Activated T-helper 9 cell treated with anti-CD3 and anti-CD28 coated beads, Interleukin-2, amount 50 U/mL, for 16 hours (primary cell): ENCODE measurements around the gene SDSL.

Experiments
- DNase-seq: peaks from one replicate; pipeline ENCODE4 v3.0.0-alpha.2; 2020; ENCODE audit warnings: low read depth

SDSL gene

GRCh38 chr12:113420996-113421595 is 1.1 kb upstream of the SDSL start:
- no peak for DNase-seq

GRCh38 chr12:113422886-113423669 is 898 bp downstream of the SDSL start:
- no peak for DNase-seq

- no peak for DNase-seq
These were observed 2.3 kb downstream of the SDSL start for GRCh38 chr12:113424456-113424855.

GRCh38 chr12:113424915-113425823 is 3.0 kb downstream of the SDSL start:
- DNase-seq: peak; percentile 22

- no peak for DNase-seq
These were observed 3.8 kb downstream of the SDSL start for GRCh38 chr12:113425960-113426453.

- DNase-seq: no peak
These were observed 5.7 kb downstream of the SDSL start for GRCh38 chr12:113427882-113428281.

- no peak for DNase-seq
These were observed 6.3 kb downstream of the SDSL start for GRCh38 chr12:113428482-113428881.

- no peak for DNase-seq
These were observed 10.8 kb downstream of the SDSL start for GRCh38 chr12:113432986-113433385.

GRCh38 chr12:113435367-113435766 is 13.2 kb downstream of the SDSL start:
- no peak for DNase-seq

- DNase-seq: no peak
These were observed 14.4 kb downstream of the SDSL start for GRCh38 chr12:113436586-113436985.

GRCh38 chr12:113436993-113437728 is 15.0 kb downstream of the SDSL start:
- DNase-seq: no peak

GRCh38 chr12:113437729-113438100 is 15.5 kb downstream of the SDSL start:
- DNase-seq: no peak

GRCh38 chr12:113438523-113439300 is 16.5 kb downstream of the SDSL start:
- DNase-seq: no peak

- DNase-seq: no peak
These were observed 17.1 kb downstream of the SDSL start for GRCh38 chr12:113439301-113439597.

GRCh38 chr12:113439606-113440030 is 17.4 kb downstream of the SDSL start:
- DNase-seq: no peak

GRCh38 chr12:113440336-113440735 is 18.2 kb downstream of the SDSL start:
- DNase-seq: no peak

- no peak for DNase-seq
These were observed 19.0 kb downstream of the SDSL start for GRCh38 chr12:113440947-113441782.

- DNase-seq: no peak
These were observed 20.9 kb downstream of the SDSL start for GRCh38 chr12:113443030-113443539.

GRCh38 chr12:113445544-113446171 is 23.5 kb downstream of the SDSL start:
- DNase-seq: no peak

- DNase-seq: no peak
These were observed 26.7 kb downstream of the SDSL start for GRCh38 chr12:113448873-113449272.
